ENCODE results near the gene FBXL19.
"Not testable (repeated sequence)": the region's sequence is repeated elsewhere in the genome, so short reads cannot be mapped to it uniquely, and the experiment has no call there.

The FBXL19 gene

GRCh38 chr16:30887927-30888326 lies 35.4 kb upstream of the FBXL19 start:
- Histone ChIP-seq H3K4me3 (ENCODE audit: low read depth in 1 of 2, low read length in 1 of 2) (no peak overlapping the region), H3K36me3 (peaks cover 28% of the 10 kb centered on the region), H3K9me3 (no peaks in the 10 kb centered on the region), H3K27ac (no peak overlapping the region), H3K27me3 (no peaks in the 10 kb centered on the region), H3K4me1 (ENCODE audit: control insufficient read depth in 1 of 2, insufficient read depth in 1 of 2, low read depth in 1 of 2, low read length in 1 of 2) (peaks cover under 1 to 2% of the 10 kb centered on the region in 2 experiments)
- TF ChIP-seq CTCF (IDR thresholded peaks at IDR 0.05) = no peak

GRCh38 chr16:30888856-30889499 lies 34.4 kb upstream of the FBXL19 start:
- H3K27ac ChIP-seq = no peak overlapping the region
- TF ChIP-seq CTCF (IDR thresholded peaks at IDR 0.05) = no peak
- no peak overlapping the region for H3K4me3 ChIP-seq (ENCODE audit: low read depth in 1 of 2, low read length in 1 of 2)
- H3K9me3 ChIP-seq = no peaks in the 10 kb centered on the region
- no peaks in the 10 kb centered on the region for H3K27me3 ChIP-seq
- peaks cover 28% of the 10 kb centered on the region for H3K36me3 ChIP-seq
- peaks cover 8 to 10% of the 10 kb centered on the region in 2 experiments for H3K4me1 ChIP-seq (ENCODE audit: control insufficient read depth in 1 of 2, insufficient read depth in 1 of 2, low read depth in 1 of 2, low read length in 1 of 2)

- Histone ChIP-seq H3K36me3 (peaks cover 27% of the 10 kb centered on the region), H3K27ac (no peak overlapping the region), H3K4me3 (ENCODE audit: low read depth in 1 of 2, low read length in 1 of 2) (no peak overlapping the region), H3K4me1 (ENCODE audit: control insufficient read depth in 1 of 2, insufficient read depth in 1 of 2, low read depth in 1 of 2, low read length in 1 of 2) (peaks cover 12 to 14% of the 10 kb centered on the region in 2 experiments), H3K9me3 (no peaks in the 10 kb centered on the region), H3K27me3 (no peaks in the 10 kb centered on the region)
- TF ChIP-seq CTCF (IDR thresholded peaks at IDR 0.05) = no peak
These were observed 33.7 kb upstream of the FBXL19 start for GRCh38 chr16:30889721-30890120.

- H3K9me3 ChIP-seq; H3K27me3 ChIP-seq; H3K4me3 ChIP-seq (ENCODE audit: low read depth in 1 of 2, low read length in 1 of 2); H3K27ac ChIP-seq: not testable (repeated sequence)
- Histone ChIP-seq H3K36me3 (peaks cover 20% of the 10 kb centered on the region), H3K4me1 (ENCODE audit: control insufficient read depth in 1 of 2, insufficient read depth in 1 of 2, low read depth in 1 of 2, low read length in 1 of 2) (peaks cover 18 to 20% of the 10 kb centered on the region in 2 experiments)
These were observed 32.1 kb upstream of the FBXL19 start for GRCh38 chr16:30891043-30891823.

- TF ChIP-seq CTCF (IDR thresholded peaks at IDR 0.05) = no peak
- Histone ChIP-seq H3K9me3 (no peaks in the 10 kb centered on the region), H3K4me1 (ENCODE audit: control insufficient read depth in 1 of 2, insufficient read depth in 1 of 2, low read depth in 1 of 2, low read length in 1 of 2) (peaks cover 32 to 33% of the 10 kb centered on the region in 2 experiments), H3K4me3 (ENCODE audit: low read depth in 1 of 2, low read length in 1 of 2) (peak overlapping the region; percentile 72 to 75), H3K27ac (peak overlapping the region; percentile 70), H3K27me3 (no peaks in the 10 kb centered on the region), H3K36me3 (peaks cover 16% of the 10 kb centered on the region)
These were observed 30.5 kb upstream of the FBXL19 start for GRCh38 chr16:30892670-30893416.

Data from neutrophil (primary cell).